Ammon's horn (tissue), 1 donor: Measurements from ENCODE around the gene CMSS1.

Source experiments
- DNase-seq: peaks from one replicate; pipeline ENCODE4 v3.0.0-alpha.2; 2016; ENCODE audit warnings: low spot score

The CMSS1 gene

DNA sequence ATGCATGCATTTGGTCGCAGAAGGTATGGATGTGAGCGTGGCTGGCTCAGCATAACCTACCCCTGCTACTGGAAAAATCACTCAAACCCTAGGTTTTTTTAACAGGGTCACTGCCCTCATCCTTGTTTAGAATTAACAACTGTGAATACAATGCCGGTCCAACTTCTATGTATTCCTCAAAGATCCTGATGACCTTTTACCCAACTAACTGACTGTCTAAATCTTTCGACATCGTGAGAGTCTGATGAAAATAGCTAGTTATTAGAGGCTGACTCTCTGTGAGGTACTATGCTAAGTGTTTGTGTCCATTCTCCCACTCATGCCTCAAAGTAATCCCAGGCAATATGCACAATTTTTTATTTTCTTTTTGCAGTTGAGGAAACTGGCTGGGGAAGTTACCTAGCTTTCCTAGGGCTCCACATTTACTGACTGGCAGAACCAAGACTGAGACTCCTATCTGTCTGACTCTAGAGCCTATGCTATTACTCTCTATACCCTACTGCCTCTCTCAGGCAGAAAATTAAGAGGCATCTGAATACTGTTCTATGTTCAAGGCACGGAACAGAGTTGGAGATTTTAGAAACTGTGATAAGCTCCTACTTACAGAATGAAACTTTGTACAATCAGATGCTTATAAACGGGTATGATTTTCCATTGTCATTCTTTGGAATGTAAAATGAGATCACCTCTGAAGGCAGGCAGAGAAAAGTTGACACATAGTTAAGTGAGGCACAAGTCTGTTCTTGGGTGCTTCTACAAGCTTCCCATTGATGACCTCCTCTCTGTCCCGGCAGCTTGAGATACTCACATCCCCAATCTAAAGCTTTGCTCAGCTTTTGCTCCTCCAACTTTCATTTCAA, 240.3 kb downstream of the CMSS1 start:
- DNase-seq: no peak

DNA sequence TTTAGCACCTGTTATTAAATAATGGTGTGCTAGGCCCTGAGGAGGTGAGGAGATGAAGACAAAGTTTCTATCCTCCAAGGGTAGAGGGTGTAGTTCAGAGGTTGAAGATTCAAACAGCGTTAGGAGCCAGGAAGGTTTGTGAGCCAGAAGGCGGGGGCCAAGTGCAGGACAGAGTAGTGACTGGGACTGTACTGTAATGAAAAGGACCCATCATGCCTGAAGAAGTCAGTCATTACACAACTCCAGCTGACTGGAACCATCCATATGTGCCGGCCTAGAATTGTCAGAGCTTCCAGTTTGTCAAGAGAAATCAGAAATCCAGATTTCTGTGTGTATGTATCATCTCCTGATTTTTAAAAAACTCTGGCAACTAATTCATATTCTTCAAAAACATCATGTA, 241.8 kb downstream of the CMSS1 start:
- no peak for DNase-seq

DNA sequence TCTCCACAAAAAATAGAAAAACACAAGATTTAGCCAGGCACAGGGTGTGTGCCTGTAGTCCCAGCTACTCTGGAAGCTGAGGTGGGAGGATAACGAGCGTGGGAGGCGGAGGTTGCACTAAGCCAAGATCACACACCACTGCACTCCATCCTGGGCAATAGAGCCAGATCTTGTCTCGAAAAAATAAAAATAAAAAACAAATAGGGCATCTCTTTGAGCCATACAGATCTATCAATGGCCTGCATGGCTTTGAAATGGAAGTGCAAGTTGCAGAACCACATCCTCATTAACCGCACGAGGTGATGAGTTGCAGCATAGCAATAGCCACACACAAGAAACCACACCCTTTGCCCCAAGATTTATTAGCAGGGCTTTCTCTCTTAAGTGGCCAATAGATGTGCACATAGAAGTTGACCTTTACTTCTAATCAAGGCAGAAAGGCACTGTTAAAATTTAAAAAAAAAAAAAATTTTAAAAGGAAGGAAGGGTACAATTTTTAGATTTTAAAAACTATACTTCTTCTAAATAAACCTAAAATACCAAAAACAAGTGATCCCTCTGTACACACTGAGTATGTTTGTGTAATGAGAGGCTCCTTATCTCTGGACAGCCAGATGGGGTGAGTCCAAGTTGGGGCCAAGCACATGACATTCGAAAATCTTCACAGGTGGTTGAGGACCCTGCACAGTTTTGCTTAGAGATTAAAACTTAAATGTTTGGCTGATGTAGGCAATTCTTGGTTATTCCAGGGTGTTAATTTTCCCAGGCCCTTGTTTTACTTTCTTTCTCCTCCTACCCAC, 243.2 kb downstream of the CMSS1 start:
- DNase-seq: no peak

DNA sequence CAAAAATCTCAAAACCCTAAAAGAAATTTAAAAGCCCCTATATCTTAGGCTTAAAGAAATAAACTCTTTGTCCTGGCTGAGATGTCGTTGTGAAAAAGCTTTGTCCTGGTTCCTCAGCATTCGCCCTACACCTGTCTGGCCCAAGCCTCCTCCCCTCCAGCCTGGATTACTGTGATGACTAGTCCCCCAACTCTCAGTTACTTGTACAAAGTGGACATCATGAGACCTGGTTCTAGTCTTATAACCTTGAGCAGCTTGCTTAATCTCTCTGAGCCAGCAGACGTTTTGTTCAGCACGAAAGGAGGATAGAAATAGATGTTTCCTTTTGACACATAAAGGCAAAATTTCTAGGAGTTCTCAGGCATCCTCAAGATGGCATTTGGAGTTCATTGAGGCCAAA, 245.0 kb downstream of the CMSS1 start:
- DNase-seq: no peak

DNA sequence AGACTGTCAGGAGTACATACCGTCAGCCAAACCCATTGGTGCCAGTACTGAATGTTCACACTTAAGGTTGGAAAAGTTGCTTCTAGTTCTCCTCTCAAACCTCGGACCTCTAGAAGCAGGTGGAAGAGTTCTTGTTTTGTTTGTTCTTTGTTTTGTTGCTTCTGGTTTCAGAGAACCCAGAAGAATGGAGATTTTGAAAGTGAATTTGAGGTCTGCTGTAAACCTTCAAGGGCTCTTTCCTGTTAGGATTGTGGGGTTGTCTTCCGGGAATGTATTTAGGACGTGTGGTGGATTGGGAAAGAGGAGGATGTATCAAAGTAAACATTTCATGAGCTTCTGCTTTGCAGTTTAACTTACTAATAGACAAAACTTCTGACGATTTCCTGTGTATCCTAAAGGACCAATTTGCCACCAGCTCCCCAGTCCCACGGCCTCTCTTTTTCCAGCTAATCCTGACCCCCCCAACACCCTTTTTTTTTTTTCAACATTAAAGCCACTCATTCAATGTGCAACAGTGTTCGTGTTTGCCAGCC, 246.3 kb downstream of the CMSS1 start:
- no peak for DNase-seq

DNA sequence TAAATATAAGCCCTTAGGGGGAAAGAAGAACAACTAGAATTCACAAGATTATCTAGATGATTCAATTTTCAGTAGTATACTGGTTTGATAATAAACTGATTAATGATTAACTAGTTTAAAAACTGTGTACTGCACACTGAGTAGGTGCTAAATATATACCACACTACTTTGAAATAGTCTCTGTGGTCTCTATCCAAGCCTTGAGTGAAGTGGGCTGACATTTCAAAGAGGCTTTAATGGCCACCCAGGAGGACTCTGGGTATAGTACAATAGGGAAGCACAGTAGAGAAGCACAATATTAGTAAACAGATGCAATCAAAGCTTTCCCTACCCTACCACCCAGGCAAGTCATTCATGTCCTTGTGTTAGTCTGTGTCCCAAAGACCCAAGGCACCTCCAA, 249.9 kb downstream of the CMSS1 start:
- DNase-seq: no peak

DNA sequence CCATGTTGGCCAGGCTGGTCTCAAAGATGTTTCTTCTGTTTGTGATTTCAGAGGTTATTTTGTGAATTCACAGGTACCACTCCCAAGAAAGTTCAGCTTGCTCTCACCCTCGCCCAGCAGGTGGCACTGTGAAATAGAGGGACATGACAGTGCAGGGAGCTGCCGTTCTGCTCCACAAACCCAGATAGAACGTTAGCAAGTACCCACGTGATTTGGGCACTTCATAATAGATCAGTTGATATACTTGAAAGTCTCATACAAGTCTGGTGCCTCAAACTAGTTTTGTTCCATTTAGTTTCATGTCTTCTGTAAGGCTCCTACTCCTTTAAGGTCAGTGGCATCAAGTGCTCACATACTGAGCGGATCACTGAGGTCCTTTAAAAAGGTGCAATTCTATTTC, 251.2 kb downstream of the CMSS1 start:
- peak; percentile 83 for DNase-seq

DNA sequence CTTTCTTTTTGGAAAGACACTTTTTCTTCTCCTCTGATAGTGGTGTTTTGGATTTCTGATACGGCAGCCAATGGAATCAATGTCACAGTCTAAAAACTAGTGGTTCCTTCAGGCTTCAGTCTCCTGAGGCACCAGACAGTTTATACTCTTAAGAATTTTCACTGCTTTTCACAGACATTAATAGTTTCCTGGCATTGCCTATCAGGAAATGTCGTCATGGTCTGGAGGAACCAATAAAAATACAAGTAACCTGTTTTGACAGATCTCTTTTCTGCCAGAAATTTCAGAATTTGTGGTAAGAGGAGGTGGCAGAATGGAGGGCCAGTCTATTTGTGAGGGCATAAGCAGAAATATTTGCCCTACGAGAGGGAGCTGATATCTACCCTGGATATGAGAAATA, 251.8 kb downstream of the CMSS1 start:
- no peak for DNase-seq

DNA sequence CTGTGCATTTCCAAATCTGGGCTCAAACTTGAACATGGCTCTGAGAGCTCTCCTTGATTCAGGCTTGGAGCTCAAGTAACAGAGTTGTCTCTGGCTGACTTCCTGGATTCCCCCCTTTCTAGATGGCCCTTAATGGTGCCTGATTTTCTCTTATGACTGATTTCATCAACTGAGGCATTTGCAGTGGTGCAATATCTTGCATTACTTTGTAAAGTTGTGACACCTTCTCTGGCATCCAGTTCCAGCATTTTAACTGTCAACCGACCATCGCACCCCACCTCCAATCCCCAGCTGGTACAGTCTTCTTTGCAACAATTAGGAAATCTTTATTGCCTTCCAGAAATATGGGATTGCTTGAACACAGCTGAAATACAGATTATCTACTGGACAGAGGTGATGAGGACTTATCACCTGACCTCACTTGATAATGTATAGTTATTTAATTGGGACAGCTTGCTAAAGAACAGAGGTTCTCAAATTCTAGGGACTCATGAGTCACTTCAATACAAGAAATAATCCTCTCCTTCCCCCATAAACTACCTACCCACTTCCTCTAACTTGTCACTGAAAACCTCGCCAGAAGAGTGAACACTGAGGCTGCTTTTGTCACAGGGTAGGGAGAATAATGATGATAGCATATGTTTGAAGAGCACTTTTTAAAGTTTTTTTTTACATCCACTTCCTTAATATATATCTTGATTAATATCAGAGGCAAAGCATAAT, 254.8 kb downstream of the CMSS1 start:
- DNase-seq: no peak

DNA sequence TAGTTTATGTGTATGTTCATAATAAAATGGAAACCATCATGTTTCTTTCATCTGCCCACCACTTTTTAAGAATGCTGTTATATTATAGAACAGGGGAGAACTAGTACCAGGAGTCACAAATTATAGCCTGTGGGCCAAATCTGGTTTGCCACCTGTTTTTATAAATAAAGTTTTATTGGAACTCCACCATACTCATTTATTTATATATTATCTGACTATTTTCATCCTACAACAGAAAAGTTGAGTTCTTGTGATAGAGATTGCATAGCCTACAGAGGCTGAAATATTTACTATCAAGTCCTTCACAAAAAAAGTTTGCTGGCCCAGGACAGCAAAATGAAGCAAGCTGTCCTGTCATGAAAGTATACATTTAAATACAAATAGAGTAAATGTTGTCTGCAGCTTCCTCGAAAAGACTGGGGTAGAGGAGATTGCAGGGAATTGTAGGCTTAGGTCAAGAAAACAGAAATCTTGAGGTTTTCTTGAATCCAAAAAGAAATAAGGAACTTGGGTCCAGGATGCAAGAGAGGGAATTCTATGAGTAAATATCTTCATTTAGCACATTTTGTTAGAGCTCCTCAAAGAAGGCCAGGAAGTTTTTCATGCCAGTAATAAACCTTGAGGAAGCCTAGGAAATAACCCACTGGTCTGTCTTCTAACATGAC, 255.5 kb downstream of the CMSS1 start:
- no peak for DNase-seq

DNA sequence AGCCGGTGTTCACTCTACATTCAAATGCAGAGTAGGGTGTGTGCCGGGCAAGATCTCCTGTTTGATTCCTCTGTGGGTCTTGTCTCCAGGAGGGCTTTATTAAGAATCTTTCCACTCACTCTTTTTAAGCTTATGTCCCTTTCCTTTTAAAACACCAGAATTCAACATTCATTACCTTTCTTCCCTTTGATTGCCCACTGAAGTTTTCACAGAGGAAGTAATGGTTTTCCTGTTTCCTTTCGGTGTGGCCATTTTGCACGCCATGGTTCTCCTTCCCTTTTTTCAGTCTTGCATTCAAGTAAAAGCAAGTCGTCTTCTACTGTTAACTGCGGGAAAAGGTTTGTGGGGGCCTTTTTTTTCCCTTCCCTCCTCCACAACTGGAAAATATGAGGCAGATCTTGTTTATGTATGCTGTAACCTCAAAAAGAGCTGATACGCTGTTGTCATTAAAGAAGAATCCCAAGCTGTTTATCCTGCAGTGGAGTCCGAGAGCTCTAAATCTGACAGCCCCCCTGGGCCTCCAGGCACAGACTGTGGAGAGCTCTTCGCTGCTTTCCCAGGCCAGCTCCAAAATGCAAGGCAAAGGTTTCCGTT, 256.1 kb downstream of the CMSS1 start:
- DNase-seq: peak; percentile 45

DNA sequence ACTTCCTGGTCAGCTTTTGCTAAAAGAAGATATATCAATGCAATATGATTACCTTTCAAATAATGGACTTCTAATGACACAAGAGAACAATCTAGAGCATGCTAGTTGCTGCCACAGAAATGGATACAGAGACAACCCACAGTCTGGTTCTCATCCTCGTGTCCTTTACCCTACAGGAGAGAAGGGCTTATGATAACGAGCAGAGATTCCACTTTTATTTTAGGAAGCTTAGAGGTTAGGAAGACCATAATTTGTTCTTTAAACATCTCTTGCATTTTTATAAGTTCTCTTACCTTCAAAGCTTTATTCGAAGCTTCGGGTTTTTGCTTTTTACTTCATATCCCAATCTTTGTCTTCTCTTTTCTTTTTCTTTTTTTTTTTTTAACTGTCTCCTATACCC, 257.5 kb downstream of the CMSS1 start:
- no peak for DNase-seq

DNA sequence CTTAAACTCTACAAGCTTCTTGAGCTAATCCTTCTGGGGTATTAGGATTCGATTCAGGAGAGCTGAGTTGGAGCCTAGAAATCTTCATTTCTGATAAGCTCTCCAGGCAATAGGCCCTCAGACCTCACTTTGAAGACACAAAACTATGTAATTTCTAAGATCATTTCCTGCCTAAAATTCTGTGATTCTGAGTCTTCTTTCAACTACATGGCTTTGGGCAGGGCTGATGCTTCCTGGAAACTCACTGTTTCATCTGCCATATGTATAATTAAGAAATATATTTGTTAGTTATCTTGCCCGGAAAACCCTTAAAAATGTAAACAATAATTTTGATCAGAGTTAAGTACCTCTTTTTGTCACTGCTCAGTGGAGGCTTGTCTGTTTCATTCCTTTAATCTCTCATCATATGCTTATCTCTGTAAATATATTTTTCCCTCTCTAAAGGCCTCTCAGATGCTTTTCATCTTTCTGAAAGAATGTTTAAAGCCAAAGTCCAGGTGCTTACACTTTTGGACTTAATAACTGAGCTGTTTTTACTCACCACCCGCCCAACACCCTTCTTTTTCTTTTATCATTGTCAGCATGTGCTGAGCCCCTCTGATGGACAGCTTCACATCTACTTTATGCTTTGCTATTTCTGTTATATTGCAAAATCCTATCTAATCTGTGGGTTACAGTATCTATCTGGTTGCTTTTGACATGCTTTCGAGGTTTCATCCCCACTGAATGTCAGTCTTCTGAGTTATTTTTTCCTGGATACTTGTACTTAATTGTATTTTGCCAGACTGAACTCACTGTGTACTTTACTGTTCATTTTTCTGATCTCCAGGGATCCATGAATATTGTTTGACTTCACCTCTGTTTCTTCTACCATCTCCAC, 258.4 kb downstream of the CMSS1 start:
- DNase-seq: no peak

DNA sequence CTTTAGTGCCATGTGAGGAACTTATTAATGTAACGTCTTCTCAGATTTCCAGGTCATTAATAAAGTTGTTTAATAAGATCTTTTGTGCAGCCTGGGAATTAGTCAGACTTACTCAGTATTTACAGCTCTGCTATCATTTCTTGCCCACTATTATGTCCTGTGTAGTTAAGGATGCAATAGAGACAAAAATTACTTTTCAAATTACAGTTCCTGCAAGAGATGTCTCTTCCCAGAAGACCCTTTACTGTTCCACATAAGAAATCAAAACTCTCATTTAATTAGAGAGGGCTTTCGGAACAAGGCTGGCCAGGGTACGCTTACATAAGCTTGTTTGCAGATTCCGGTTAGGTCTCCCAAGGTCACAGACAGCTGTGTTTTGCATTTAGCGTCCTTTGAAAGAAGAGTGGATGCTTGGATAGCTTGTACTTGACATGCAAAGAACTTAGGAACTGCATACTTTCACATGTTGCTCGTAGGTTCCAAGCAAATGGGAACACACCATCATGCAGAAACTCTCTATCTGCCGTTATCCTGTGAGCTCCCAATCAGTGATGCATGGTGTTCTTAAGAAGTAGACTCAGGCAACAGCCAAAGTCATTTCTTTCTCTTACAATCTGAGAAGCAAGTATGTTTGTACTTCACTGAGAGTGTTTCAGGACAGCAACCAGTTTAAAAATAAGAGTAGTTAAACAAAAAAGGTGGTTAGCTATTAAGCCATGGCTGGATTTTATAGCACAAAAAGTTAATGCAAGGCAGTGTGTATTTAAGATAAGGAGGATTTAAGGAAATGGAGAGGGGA, 259.3 kb downstream of the CMSS1 start:
- DNase-seq: no peak

DNA sequence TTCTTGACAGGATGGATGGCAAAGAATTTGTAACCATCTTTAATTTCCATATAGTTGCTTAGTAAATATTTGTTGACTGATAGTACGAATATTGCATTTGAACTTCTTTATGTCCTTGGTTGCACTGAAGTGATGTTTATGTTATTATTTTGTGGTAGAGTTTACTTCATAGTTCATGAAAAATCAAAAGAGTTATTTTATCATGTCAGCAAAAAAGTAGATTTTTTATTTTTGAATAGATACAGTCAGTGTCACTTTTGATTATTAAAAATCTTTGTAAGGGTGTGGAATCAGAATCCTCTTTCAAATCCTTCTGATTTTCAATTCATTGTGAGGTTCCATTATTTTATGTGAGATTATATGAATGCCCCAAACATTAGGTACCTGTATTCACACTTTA, 261.7 kb downstream of the CMSS1 start:
- DNase-seq: no peak

DNA sequence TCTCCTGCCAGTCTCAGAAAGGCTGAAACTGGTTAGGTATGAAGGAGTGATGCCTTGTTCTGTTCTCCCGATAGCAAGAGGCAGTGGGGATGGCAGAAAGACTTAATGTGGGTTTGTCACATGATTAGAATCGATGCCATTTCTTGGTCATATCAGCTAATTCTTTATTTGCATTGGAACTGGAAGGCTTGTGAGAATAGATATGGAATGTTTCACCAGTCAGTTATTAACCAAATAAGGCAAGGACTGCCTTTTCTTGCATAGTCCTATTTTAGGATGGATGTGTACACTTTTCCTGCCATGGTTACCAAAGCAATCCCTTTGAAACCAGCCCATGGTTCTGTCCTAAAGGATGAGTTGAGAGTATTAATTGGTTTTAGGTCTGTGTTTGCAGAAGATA, 262.9 kb downstream of the CMSS1 start:
- no peak for DNase-seq

DNA sequence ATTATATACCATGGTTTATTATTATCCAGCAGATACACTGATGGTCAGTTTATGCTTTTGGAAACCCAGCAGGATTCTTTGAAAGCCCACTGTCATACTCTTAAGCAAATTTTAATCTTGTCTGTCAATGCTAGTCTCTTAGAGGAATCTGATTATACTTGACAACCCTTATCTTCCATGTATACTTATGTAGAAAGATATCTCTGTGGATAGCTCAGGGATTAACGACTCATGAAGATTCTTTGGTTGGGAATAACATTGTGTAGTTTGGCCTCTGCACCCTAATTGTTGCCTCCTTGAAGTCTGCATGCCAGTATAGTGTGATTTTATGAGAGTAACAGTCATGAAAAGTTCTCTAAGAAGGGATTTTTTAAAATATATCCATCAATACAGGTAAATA, 263.6 kb downstream of the CMSS1 start:
- no peak for DNase-seq

DNA sequence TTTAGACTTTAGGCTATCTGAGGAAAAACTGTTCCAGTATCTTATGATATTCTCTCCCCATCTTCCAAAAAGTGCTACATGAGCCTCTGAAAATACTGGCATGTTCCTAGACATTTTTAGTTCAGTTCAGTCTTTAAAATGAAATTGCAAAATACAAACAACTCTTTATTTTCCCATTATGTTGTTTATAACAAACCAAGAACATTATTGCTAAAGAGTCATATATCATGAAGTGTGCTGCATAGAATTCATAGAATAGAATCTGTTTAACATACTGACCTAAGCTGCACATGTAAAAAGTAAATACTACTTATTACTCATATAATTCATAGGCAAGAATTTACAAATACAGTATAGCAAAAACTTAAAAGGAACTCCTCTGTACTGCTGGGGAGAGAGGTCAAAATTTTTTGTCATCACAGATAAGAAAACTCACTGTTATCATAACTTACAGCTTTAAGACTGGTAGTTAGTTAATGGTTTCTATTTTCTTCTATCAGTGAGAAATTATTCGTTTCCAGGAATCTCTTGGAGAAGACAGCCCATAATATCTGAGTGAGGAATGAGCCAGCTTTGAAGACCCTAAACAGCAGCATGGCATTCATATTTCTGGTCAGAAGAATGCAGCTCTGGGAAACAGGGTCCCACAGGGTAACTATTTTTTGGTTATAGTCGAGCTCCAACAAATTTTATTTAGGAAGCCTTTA, 264.5 kb downstream of the CMSS1 start:
- no peak for DNase-seq

DNA sequence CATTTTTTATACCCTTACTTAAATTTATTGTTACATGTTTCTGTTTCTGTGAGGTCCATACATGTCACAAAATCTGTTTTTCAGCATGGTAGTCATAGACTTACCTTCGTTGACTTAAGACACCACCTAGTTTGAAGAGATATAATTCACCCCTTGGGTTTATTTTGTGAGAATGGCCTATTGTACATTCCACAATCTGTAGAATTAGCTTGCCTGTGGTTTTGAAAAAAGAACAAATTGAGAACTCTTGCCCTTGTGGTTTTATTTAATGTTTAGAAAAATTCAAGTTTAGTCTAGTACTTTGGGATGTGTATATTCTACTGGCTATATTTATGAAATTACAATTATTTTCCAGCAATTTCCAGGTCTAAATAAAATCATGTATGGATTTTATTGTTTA, 265.1 kb downstream of the CMSS1 start:
- DNase-seq: no peak
